GM15510 (cell line): ENCODE measurements around the gene CRYL1.

Experiments used
- POLR2A ChIP-seq: IDR thresholded peaks from 3 replicates; pipeline ENCODE4 v1.6.1; 2011; ENCODE audit warnings: borderline replicate concordance; ENCODE audit not compliant: insufficient read length; ENCODE audit errors: extremely low read depth

The CRYL1 gene

DNA sequence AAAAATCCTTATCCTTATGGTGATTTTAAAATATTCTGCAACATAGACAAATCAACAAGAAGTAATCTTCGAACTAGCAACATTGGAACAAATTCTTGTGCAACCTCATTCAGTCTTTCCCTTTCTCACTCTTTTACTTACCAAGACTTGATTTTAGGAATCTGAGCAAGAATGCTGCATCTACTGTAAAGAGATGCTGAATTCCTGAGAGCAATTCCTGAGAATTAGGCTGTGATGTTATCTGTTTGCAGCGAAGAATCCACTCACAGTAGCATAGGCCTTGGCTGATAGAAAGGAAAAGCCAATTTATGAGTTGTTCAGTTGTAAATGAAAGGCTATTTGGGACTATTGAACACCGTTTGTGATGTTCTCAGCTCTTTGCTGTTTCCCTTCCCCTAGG, 144.3 kb downstream of the CRYL1 start:
- TF ChIP-seq POLR2A = no peak

DNA sequence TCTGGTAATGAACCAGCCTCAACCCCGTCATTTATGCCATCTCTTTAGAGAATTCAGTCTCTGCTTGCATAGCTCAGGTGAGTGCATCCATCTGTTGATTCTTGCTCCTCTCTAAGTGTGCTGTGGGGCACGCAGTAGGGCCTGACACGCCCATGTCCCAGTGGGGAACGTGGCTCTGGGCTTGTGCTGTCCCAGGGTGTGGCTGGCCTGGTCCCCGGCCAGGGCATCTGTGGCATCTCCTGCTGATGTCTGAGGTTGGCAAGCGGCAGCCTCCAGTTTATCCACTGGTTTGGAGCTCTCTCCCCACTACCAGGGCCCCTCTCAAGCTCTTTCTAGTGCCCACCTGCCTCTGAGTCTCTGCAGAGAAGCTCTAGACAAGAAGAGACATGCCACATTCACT, 146.9 kb downstream of the CRYL1 start:
- TF ChIP-seq POLR2A = no peak

DNA sequence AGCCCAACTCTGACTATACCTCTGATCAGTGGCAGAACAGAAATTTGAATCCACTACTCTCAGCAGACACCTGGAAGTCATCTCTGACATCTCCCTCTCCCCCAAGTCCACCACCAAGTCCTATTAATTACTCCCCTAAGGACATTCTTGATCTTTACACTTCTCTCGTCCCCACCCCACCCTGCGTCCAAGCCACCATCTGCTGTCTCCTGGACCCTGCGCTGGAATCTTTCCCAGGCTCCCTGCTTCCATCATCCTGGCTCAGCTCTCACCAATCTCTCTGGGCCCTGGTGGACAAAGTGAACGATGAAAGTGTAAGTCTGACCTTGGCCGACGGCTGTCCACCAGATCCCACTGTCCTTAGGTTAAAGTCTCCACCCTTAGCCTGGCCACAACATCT, 147.9 kb downstream of the CRYL1 start:
- TF ChIP-seq POLR2A = no peak

DNA sequence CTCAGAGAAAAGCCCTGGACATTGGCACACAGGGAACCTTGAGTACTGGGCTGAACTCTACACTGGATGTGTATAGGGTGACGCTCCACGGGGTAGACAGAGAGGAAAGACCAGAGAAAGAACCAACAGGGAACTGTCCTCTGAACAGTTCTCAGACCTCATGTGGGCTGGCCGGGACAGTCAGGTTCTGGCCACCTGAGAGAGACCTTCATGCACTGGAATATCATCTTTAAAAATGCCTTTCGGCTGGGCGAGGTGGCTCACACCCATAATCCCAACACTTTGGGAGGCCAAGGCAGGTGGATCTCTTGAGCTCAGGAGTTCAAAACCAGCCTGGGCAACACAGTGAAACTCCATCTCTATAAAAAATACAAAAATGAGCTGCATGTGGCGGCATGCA, 149.8 kb downstream of the CRYL1 start:
- no peak for TF ChIP-seq POLR2A

DNA sequence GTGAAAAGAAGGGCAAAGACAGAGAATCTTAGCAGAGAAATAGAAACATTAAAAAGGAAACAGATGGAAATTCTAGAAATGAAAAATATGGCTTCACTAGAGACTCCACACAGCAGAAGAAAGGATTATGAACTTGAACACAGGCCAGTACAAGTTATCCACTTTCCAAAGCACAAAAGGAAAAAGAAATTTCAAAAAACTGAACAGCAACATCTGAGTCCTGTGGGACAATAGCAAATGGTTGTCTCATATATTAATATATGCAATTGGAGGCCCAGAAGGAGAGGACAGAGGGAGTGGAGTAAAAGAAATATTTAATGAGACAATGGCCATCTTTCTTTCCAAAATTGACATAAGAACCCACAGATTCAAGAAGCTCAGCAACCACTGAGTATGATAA, 151.8 kb downstream of the CRYL1 start:
- no peak for TF ChIP-seq POLR2A

DNA sequence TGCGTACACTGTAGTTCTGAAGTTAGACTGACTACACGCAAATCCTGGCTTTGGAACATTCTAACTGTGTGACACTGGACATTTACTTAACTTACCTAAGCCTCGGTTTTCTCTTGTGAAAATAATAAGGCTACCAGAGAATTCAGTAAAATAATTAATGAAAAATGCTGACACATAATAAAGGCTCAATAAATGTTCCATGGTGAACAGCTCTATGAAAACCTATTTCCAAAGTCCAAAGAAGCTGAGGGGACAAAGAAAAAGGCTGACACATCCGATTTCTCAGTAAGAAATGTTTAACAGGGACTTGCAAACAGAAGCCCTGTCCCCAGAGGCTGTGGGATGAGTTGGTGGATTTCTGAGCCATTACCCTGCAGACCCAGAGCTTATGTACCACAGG, 153.8 kb downstream of the CRYL1 start:
- TF ChIP-seq POLR2A = no peak

DNA sequence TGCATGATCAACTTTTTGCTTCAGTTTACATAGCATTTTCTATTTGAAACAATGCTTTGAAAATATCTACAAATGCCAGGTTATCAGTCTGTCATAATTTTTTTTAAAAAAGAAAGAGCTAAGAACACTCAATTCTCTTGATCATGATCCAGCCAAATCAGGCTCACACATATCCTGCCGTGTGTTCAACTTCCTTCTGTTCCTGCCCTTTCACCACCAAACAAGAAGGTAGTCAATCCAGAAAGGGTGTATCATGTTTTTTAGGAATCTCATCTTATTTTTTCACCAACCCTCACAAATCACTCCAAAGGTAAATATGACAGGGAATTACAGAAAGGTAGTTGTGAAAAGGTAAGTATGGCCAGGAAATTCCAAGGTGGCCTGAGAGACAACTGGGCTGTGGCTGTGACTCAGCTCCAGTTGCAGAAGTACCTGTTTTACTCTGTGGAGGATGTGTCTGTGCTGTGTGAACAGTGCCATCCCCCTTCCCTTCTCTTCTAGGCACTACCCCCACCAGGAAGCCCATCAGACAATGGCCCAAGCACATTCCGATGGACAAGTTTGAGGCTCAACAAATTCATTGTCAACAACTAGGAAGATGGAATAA, 154.7 kb downstream of the CRYL1 start:
- TF ChIP-seq POLR2A = no peak

DNA sequence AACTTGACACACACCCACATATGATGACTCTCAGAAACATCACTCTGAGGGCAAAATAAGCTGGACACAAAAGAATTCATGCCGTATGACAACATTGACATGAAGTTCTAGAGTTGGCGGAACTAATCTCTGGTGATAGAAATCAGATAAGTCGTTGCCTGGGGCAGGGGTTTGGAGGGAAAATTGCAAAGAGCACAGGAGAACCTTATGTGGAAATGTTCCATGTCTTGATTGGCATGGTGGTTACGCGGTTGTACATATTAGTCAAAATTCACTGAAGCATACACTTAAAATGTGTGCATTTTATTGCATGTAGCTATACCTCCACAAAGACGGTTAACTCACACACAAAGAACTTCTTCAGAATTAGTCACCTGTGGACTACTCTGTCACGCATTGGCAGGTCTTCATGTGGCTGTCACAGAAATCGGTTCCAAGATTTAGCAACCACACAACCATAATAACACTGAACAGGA, 155.7 kb downstream of the CRYL1 start:
- TF ChIP-seq POLR2A = no peak

DNA sequence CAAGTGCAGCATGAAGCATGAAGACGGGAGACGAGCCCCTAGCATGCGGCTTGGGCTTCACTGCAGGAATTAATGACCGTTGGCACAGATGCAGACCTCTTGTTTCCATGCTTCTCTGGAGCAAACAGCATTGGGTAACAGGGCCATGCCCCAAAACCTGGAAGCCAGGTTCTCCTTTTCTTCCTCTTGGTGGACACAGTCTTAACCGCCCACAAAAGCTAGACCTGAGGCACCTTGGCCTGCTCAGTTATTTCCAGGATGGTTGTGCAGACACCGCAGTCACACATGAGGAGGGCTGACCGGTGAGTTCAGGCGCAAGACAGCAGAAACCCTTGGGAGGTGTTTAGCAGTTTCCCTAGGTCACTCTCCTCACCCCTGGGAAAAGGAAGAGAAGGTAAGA, 159.6 kb downstream of the CRYL1 start:
- no peak for TF ChIP-seq POLR2A

DNA sequence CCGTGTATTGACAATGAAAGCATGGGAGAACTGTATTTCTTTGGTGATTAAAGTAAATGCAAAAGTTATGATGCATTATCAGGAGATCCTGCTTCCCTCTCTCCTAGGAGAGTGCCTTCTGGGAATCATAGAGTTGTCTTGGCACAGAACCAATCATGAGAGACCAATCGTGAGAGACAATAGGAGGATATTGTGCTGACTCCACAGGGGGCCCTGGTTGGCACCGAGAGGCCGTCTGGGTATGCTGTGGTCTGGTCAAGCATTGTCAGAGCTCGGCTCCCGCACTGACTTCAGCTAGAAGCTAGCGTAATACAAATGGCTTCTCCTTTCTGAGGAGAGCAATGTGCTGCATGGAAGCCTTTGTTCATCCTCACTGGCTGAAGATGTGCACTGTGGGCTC, 162.1 kb downstream of the CRYL1 start:
- TF ChIP-seq POLR2A = no peak

DNA sequence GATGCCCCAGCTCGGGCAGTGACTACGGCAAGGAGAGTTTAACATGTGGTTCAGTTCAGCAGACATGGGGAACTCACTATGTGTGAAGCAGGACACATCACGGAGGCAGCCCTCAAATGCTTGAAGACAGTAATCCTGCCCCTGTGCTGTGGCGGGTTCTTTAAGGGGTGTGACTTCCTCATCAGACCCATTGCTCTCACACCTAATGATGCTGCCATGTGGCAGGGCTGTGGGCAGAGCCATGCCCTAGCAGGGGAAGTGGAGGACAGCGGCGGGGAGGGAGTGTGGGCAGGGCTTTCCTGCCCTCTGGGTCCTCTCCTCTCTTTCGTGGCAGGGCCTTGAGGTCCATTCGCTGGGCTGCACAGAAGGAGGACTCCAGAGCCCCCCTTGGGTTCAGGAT, 162.5 kb downstream of the CRYL1 start:
- no peak for TF ChIP-seq POLR2A

DNA sequence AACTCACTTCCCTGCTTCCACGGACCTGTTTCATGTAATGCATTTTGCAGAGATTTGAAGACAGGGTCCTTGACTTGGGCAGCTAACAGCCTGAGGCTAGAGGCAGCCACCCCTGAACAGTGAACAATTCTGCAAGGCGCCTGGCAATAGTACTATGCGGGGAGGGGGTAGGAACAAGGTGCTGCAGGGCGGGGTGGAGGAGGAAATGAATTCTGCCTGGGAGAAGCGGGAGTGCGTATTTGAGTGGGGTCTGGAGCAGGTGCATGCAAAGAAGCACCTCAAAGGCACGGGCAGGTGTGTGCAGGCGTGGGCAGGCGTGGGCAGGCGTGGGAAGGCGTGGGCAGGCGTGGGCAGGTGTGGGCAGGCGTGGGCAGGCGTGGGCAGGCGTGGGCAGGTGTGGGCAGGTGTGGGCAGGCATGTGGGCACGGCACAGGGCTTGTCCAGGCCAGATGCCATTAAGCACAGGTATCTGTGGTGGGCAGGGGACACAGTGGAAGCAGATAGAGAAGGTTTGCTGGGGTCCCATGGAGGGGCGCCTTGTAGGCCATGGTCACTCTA, 163.1 kb downstream of the CRYL1 start:
- TF ChIP-seq POLR2A = no peak

DNA sequence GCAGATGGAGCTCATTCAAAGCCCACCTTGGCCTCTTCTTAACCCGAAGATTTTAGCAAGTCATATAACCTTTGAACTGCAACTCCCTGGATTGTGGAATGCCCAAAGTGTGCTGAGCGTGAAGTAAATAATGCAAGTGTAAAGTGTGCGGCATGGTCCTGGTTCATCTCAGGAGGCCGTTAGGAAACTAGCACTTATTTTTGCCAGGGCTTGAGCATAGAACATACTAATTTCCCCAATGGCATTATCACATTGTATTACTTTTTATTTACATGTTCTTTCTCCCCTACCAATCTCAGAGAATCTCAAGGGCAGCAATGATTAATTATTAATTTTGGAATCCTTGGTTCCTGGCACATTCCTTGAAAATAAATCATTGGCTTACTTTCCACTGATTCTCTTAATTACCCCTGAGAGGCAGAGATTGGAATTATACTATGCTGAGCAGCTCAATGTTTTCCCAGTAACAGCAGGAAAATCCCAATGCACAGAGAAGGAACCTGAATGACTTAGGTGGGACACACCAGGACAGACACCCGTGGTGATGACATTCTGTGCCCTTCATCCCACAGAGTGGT, 164.7 kb downstream of the CRYL1 start:
- no peak for TF ChIP-seq POLR2A

DNA sequence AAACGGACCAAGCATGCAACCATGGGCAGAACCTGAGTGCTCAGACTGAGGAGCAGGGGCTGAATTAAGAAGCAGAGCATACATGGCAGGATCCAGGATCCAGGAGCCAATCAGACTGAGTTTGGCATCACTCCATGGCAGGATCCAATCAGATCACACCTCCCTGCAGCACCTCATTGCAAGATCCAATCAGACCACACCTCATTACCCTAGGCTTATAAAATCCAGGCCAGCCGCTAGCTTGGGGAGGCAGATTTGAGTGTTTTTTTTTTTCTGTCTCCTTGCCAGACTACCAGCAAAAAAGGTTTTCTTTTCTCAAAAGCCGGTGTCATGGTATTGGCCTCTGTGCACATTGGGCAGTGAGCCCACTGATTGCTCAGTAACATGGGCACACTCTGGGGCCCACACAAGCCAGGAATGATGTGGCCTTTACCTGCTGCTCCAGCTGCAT, 165.6 kb downstream of the CRYL1 start:
- no peak for TF ChIP-seq POLR2A

DNA sequence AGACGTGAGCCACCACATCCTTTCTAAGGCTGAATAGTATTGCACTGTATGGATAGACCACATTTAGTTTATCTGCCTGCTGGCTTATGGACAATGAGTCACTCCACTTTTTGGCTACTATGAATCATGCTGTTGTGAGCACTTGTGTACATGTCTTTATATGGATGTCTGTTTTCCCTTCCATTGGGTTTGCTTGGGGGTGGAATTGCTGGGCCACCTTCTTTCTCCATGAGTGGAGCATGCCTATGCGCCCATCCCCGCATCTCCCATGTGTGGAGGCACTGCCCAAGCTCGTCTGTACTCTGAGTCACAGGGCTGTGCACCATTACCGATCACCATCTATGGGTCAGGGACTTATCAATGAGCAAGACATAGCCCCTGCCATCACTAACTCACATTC, 166.3 kb downstream of the CRYL1 start:
- no peak for TF ChIP-seq POLR2A

DNA sequence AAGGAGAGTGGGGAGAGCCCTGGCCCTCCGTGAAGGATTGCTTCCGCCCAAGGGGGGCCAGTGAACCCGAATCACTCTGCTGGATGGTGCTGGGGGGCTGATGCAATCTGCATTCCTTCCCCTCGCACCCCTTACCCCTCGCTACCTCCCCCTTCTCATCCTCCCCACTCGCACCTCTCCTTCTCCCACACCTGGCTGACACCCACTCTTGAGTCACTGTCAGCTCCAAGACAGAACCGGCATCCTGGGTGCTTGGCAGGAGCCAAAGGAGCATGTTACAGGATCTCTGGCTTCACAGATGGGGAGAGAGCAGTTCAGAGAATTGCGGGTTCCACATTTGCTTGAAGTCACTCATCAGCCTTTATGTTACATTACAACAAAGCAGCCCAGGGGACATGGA, 167.6 kb downstream of the CRYL1 start:
- TF ChIP-seq POLR2A = no peak

DNA sequence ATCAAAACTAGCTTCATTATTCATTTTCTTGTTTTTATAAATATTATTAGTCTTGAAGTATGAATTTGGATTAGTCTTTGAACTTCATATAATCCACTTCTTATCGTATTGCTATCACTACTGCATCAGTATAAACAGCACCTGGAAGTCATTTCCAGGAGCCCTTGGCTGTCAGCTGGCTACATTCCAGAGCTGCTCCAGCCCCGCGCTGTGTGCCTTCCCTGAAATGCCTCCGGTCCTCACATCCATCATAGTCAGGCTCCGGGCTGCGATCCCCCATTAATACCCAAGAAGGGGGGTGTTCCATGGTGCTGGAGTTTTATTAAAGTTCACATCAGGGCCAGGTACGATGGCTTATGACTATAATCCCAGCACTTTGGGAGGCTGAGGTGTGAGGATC, 169.2 kb downstream of the CRYL1 start:
- no peak for TF ChIP-seq POLR2A

DNA sequence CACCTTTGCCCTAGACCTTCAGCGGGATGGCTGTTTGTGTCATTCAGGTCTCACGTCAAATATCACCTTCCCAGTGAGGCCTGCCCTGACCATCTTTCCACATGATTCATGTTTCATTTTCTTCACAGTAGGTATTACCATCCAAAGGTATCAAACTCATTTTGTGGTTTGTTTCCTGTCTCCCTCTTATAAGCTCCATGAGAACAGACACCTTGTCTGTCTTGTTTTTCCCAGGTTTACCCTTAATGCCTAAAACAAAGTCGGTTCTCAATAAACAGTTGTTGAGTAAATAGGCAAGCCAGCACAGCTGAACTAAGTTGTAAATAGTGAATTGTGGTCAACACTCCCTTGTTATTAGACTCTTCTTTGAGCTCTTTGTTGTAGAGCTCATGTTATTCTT, 170.9 kb downstream of the CRYL1 start:
- TF ChIP-seq POLR2A = no peak

DNA sequence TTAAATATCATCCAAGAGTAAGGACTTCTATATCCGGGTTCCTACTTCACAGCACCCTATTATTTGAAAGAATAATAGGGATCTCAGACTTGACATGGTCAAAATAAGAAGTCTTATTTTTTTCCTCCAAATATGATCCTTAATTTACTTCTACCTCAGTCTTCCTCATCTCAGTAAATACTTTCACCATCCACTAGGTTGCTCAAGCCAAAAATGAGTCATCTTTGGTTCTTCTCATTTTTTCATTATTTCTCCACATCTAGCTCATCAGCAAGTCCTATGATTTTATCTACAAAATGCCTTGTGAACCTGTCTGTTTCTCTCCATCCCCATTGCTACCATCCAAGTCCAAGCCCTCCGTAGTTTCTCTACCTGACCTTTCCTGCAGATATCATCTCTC, 171.7 kb downstream of the CRYL1 start:
- no peak for TF ChIP-seq POLR2A
